Measurements from ENCODE around the gene GPR68. TPM values are rescaled to one million over a fixed set of nuclear protein-coding genes. Genes with fewer than 3 reads are reported as not detected.
"Not testable (repeated sequence)": the region's sequence is repeated elsewhere in the genome, so short reads cannot be mapped to it uniquely, and the experiment has no call there.

The GPR68 gene
- total and polyA plus RNA-seq, 4 experiments from 2014 or later: 3.0 to 10.8 (median 9.5) TPM

GRCh38 chr14:91214306-91214705 lies 30.2 kb downstream of the GPR68 start:
- Mint-ChIP-seq H3K9me3 (no peaks in the 10 kb centered on the region), H3K4me3 (no peak overlapping the region), H3K4me1 (peaks cover 0 to 8% (median 3%) of the 10 kb centered on the region in 4 donors), H3K27me3 (no peaks in the 10 kb centered on the region), H3K36me3 (peaks cover 37 to 57% of the 10 kb centered on the region in 2 donors), H3K27ac (peak overlapping the region in 2 of 7 donors; percentile 3 to 45)
- H3K9me3 ChIP-seq (ENCODE audit: control insufficient read depth in 1 of 2, low read length in 2 of 2): no peaks in the 10 kb centered on the region
- intact Hi-C loops (cut with micrococcal nuclease): no loop called here
- CTCF ChIA-PET (ENCODE audit: partially characterized antibody): interaction anchor here (0.8 to 1.7 kb wide), 3 partner anchors 37 to 41 kb away, joined by 3 to 5 read pairs (median 3); no protein-coding TSS in a partner anchor
- no peaks in the 10 kb centered on the region for H3K27me3 ChIP-seq (ENCODE audit: insufficient read depth, low read length)
- H3K36me3 ChIP-seq (ENCODE audit: insufficient read depth, low read length): peaks cover 17% of the 10 kb centered on the region
- POLR2A ChIA-PET (ENCODE audit: partially characterized antibody): interaction anchor here (23.5 kb wide), 1 partner anchor 34 kb away, joined by 963 read pairs; the partner anchor contains the start of gene GPR68
- H3K4me1 ChIP-seq (ENCODE audit: insufficient read depth, low read length): no peaks in the 10 kb centered on the region
- no peak overlapping the region for H3K27ac ChIP-seq (ENCODE audit: low read depth, low read length)
- H3K4me3 ChIP-seq (ENCODE audit: low read length in 2 of 2): no peak overlapping the region
- DNase-seq: no peak

- no peaks in the 10 kb centered on the region for H3K9me3 Mint-ChIP-seq
- H3K4me1 Mint-ChIP-seq: peaks cover 9 to 15% (median 12%) of the 10 kb centered on the region in 4 donors
- H3K36me3 ChIP-seq (ENCODE audit: insufficient read depth, low read length): peaks cover 9% of the 10 kb centered on the region
- peaks cover 54 to 59% of the 10 kb centered on the region in 2 donors for H3K36me3 Mint-ChIP-seq
- H3K27ac ChIP-seq (ENCODE audit: low read depth, low read length): no peak overlapping the region
- intact Hi-C loops (cut with micrococcal nuclease): no loop called here
- DNase-seq: no peak
- H3K4me1 ChIP-seq (ENCODE audit: insufficient read depth, low read length): peaks cover 15% of the 10 kb centered on the region
- H3K27me3 ChIP-seq (ENCODE audit: insufficient read depth, low read length): no peaks in the 10 kb centered on the region
- no peaks in the 10 kb centered on the region for H3K27me3 Mint-ChIP-seq
- H3K4me3 ChIP-seq (ENCODE audit: low read length in 2 of 2): no peak overlapping the region
- POLR2A ChIA-PET (ENCODE audit: partially characterized antibody): no interaction called here
- no peak overlapping the region for H3K4me3 Mint-ChIP-seq
- H3K9me3 ChIP-seq (ENCODE audit: control insufficient read depth in 1 of 2, low read length in 2 of 2): no peaks in the 10 kb centered on the region
- H3K27ac Mint-ChIP-seq: peak overlapping the region in 2 of 7 donors; percentile 45 to 61
- CTCF ChIA-PET (ENCODE audit: partially characterized antibody): interaction anchor here (1.1 kb wide), 1 partner anchor 38 kb away, joined by 4 read pairs; no protein-coding TSS in a partner anchor
Measured at GRCh38 chr14:91211017-91211416, 33.5 kb downstream of the GPR68 start.

- POLR2A ChIA-PET (ENCODE audit: partially characterized antibody): interaction anchor here (1.0 kb wide), 1 partner anchor 36 kb away, joined by 3 read pairs; no protein-coding TSS in a partner anchor
- no peak for DNase-seq
- no peaks in the 10 kb centered on the region for H3K9me3 Mint-ChIP-seq
- Histone ChIP-seq H3K4me3 (ENCODE audit: low read length in 2 of 2) (no peak overlapping the region), H3K27ac (ENCODE audit: low read depth, low read length) (no peak overlapping the region), H3K9me3 (ENCODE audit: control insufficient read depth in 1 of 2, low read length in 2 of 2) (no peaks in the 10 kb centered on the region), H3K4me1 (ENCODE audit: insufficient read depth, low read length) (peaks cover 25% of the 10 kb centered on the region), H3K36me3 (ENCODE audit: insufficient read depth, low read length) (peaks cover 4% of the 10 kb centered on the region), H3K27me3 (ENCODE audit: insufficient read depth, low read length) (no peaks in the 10 kb centered on the region)
- H3K27me3 Mint-ChIP-seq: no peaks in the 10 kb centered on the region
- peaks cover 17 to 30% (median 25%) of the 10 kb centered on the region in 4 donors for H3K4me1 Mint-ChIP-seq
- peak overlapping the region in 5 of 7 donors; percentile 19 to 77 (median 35) for H3K27ac Mint-ChIP-seq
- intact Hi-C loops (cut with micrococcal nuclease): no loop called here
- H3K36me3 Mint-ChIP-seq: peaks cover 65 to 67% of the 10 kb centered on the region in 2 donors
- H3K4me3 Mint-ChIP-seq: peak overlapping the region in 3 of 8 donors; percentile 31 to 40 (median 36)
- CTCF ChIA-PET (ENCODE audit: partially characterized antibody): interaction anchor here (0.8 to 1.2 kb wide), 4 partner anchors 18 to 80 kb away, joined by 3 read pairs; no protein-coding TSS in a partner anchor
Measured at GRCh38 chr14:91207008-91207407, 37.5 kb downstream of the GPR68 start.

GRCh38 chr14:91205459-91205858 lies 39.0 kb downstream of the GPR68 start:
- H3K4me1 ChIP-seq (ENCODE audit: insufficient read depth, low read length): peaks cover 26% of the 10 kb centered on the region
- no peaks in the 10 kb centered on the region for H3K9me3 ChIP-seq (ENCODE audit: control insufficient read depth in 1 of 2, low read length in 2 of 2)
- Mint-ChIP-seq H3K4me1 (peaks cover 23 to 38% (median 31%) of the 10 kb centered on the region in 4 donors), H3K4me3 (no peak overlapping the region), H3K27me3 (no peaks in the 10 kb centered on the region), H3K27ac (peak overlapping the region in 2 of 7 donors; percentile 21 to 51), H3K9me3 (no peaks in the 10 kb centered on the region), H3K36me3 (peaks cover 62% of the 10 kb centered on the region in 2 donors)
- CTCF ChIA-PET (ENCODE audit: partially characterized antibody): no interaction called here
- POLR2A ChIA-PET (ENCODE audit: partially characterized antibody): interaction anchor here (1.0 kb wide), 1 partner anchor 40 kb away, joined by 3 read pairs; no protein-coding TSS in a partner anchor
- H3K4me3 ChIP-seq (ENCODE audit: low read length in 2 of 2): no peak overlapping the region
- no peaks in the 10 kb centered on the region for H3K27me3 ChIP-seq (ENCODE audit: insufficient read depth, low read length)
- no peak overlapping the region for H3K27ac ChIP-seq (ENCODE audit: low read depth, low read length)
- intact Hi-C loops (cut with micrococcal nuclease): no loop called here
- H3K36me3 ChIP-seq (ENCODE audit: insufficient read depth, low read length): peaks cover 4% of the 10 kb centered on the region
- no peak for DNase-seq

- Mint-ChIP-seq H3K4me1 (peaks cover 23 to 41% (median 32%) of the 10 kb centered on the region in 4 donors), H3K4me3 (peak overlapping the region in 1 of 8 donors; percentile 23), H3K36me3 (peaks cover 63 to 64% of the 10 kb centered on the region in 2 donors), H3K27ac (peak overlapping the region in 3 of 7 donors; percentile 51 to 65 (median 56)), H3K9me3 (no peaks in the 10 kb centered on the region), H3K27me3 (no peaks in the 10 kb centered on the region)
- Histone ChIP-seq H3K9me3 (ENCODE audit: control insufficient read depth in 1 of 2, low read length in 2 of 2) (no peaks in the 10 kb centered on the region), H3K27ac (ENCODE audit: low read depth, low read length) (no peak overlapping the region), H3K27me3 (ENCODE audit: insufficient read depth, low read length) (no peaks in the 10 kb centered on the region), H3K36me3 (ENCODE audit: insufficient read depth, low read length) (peaks cover 10% of the 10 kb centered on the region), H3K4me1 (ENCODE audit: insufficient read depth, low read length) (peaks cover 26% of the 10 kb centered on the region), H3K4me3 (ENCODE audit: low read length in 2 of 2) (no peak overlapping the region)
- POLR2A ChIA-PET (ENCODE audit: partially characterized antibody): interaction anchor here (0.9 to 1.1 kb wide), 3 partner anchors 10 to 41 kb away, joined by 3 to 4 read pairs (median 3); no protein-coding TSS in a partner anchor
- no peak for DNase-seq
- CTCF ChIA-PET (ENCODE audit: partially characterized antibody): no interaction called here
- intact Hi-C loops (cut with micrococcal nuclease): no loop called here
Measured at GRCh38 chr14:91204657-91205056, 39.8 kb downstream of the GPR68 start.

GRCh38 chr14:91202234-91202974 lies 42.1 kb downstream of the GPR68 start:
- ChIA-PET POLR2A (ENCODE audit: partially characterized antibody) (interaction anchor here (0.7 to 1.7 kb wide), 5 partner anchors 9 to 78 kb away, joined by 3 to 5 read pairs (median 3); no protein-coding TSS in a partner anchor), CTCF (ENCODE audit: partially characterized antibody) (interaction anchor here (0.7 to 2.3 kb wide), 6 partner anchors 9 to 161 kb away, joined by 3 to 10 read pairs (median 4); no protein-coding TSS in a partner anchor)
- Histone ChIP-seq H3K9me3 (ENCODE audit: control insufficient read depth in 1 of 2, low read length in 2 of 2) (no peaks in the 10 kb centered on the region), H3K27ac (ENCODE audit: low read depth, low read length) (no peak overlapping the region), H3K4me1 (ENCODE audit: insufficient read depth, low read length) (peaks cover 25% of the 10 kb centered on the region), H3K36me3 (ENCODE audit: insufficient read depth, low read length) (peaks cover 18% of the 10 kb centered on the region), H3K27me3 (ENCODE audit: insufficient read depth, low read length) (no peaks in the 10 kb centered on the region), H3K4me3 (ENCODE audit: low read length in 2 of 2) (no peak overlapping the region)
- Mint-ChIP-seq H3K9me3 (no peaks in the 10 kb centered on the region), H3K4me3 (peak overlapping the region in 6 of 8 donors; percentile 32 to 73 (median 50)), H3K4me1 (peaks cover 24 to 44% (median 34%) of the 10 kb centered on the region in 4 donors), H3K27ac (peak overlapping the region in 6 of 7 donors; percentile 52 to 86 (median 68)), H3K36me3 (peaks cover 65 to 68% of the 10 kb centered on the region in 2 donors), H3K27me3 (no peaks in the 10 kb centered on the region)
- DNase-seq: no peak
- intact Hi-C loops (cut with micrococcal nuclease): no loop called here

- H3K36me3 ChIP-seq (ENCODE audit: insufficient read depth, low read length): peaks cover 29% of the 10 kb centered on the region
- peak overlapping the region in 1 of 8 donors; percentile 22 for H3K4me3 Mint-ChIP-seq
- CTCF ChIA-PET (ENCODE audit: partially characterized antibody): interaction anchor here (0.7 to 2.3 kb wide), 5 partner anchors 23 to 439 kb away, joined by 3 to 10 read pairs (median 3); no protein-coding TSS in a partner anchor
- H3K4me3 ChIP-seq (ENCODE audit: low read length in 2 of 2); H3K27me3 ChIP-seq (ENCODE audit: insufficient read depth, low read length); H3K9me3 Mint-ChIP-seq; POLR2A ChIA-PET (ENCODE audit: partially characterized antibody); intact Hi-C loops (cut with micrococcal nuclease); DNase-seq; H3K27ac ChIP-seq (ENCODE audit: low read depth, low read length); H3K9me3 ChIP-seq (ENCODE audit: control insufficient read depth in 1 of 2, low read length in 2 of 2); H3K27me3 Mint-ChIP-seq: not testable (repeated sequence)
- peaks cover 16 to 30% (median 24%) of the 10 kb centered on the region in 4 donors for H3K4me1 Mint-ChIP-seq
- peaks cover 11% of the 10 kb centered on the region for H3K4me1 ChIP-seq (ENCODE audit: insufficient read depth, low read length)
- peaks cover 66 to 67% of the 10 kb centered on the region in 2 donors for H3K36me3 Mint-ChIP-seq
- peak overlapping the region in 4 of 7 donors; percentile 3 to 76 (median 34) for H3K27ac Mint-ChIP-seq
Measured at GRCh38 chr14:91200802-91201201, 43.7 kb downstream of the GPR68 start.
